ENCODE measurements around the gene DENND1A.

Gene DENND1A

GRCh38 chr9:123517512-123517911 lies 412.4 kb downstream of the DENND1A start:
- no peak for DNase-seq

GRCh38 chr9:123514766-123515165 lies 415.2 kb downstream of the DENND1A start:
- DNase-seq: no peak

GRCh38 chr9:123513554-123513953 lies 416.4 kb downstream of the DENND1A start:
- no peak for DNase-seq

- no peak for DNase-seq
Measured at GRCh38 chr9:123511326-123512277, 418.3 kb downstream of the DENND1A start.

GRCh38 chr9:123509646-123510045 lies 420.3 kb downstream of the DENND1A start:
- DNase-seq: no peak

GRCh38 chr9:123508048-123508447 lies 421.9 kb downstream of the DENND1A start:
- DNase-seq: no peak

- no peak for DNase-seq
Measured at GRCh38 chr9:123505496-123505895, 424.4 kb downstream of the DENND1A start.

- DNase-seq: no peak
Measured at GRCh38 chr9:123500336-123500735, 429.6 kb downstream of the DENND1A start.

GRCh38 chr9:123497830-123498229 lies 432.1 kb downstream of the DENND1A start:
- no peak for DNase-seq

- DNase-seq: no peak
Measured at GRCh38 chr9:123495731-123496130, 434.2 kb downstream of the DENND1A start.

GRCh38 chr9:123493627-123494026 lies 436.3 kb downstream of the DENND1A start:
- DNase-seq: no peak

GRCh38 chr9:123490688-123491087 lies 439.2 kb downstream of the DENND1A start:
- no peak for DNase-seq

- no peak for DNase-seq
Measured at GRCh38 chr9:123488722-123489321, 441.1 kb downstream of the DENND1A start.

- DNase-seq: no peak
Measured at GRCh38 chr9:123487944-123488548, 441.9 kb downstream of the DENND1A start.

GRCh38 chr9:123486431-123486830 lies 443.5 kb downstream of the DENND1A start:
- DNase-seq: no peak

GRCh38 chr9:123485216-123485615 lies 444.7 kb downstream of the DENND1A start:
- DNase-seq: no peak

- no peak for DNase-seq
Measured at GRCh38 chr9:123484130-123484529, 445.8 kb downstream of the DENND1A start.

GRCh38 chr9:123483191-123483803 lies 446.6 kb downstream of the DENND1A start:
- no peak for DNase-seq

GRCh38 chr9:123482295-123482968 lies 447.5 kb downstream of the DENND1A start:
- DNase-seq: no peak

GRCh38 chr9:123481209-123481865 lies 448.6 kb downstream of the DENND1A start:
- no peak for DNase-seq

GRCh38 chr9:123480791-123481190 lies 449.1 kb downstream of the DENND1A start:
- DNase-seq: no peak

GRCh38 chr9:123480096-123480495 lies 449.8 kb downstream of the DENND1A start:
- DNase-seq: no peak

Measured in HCEC 1CT (cell line).